Thyroid gland (tissue), 4 donors: ENCODE data around the gene PRELID2. TPM values are rescaled to one million over a fixed set of nuclear protein-coding genes. Genes with fewer than 3 reads are reported as not detected.

ENCODE experiments used
- DNase-seq, 2 donors: peaks; one replicate each; pipeline ENCODE4 v3.0.0-alpha.2; 2019
- H3K27ac ChIP-seq, 3 donors: fragments of 200-600 bp; sonication (generic); 1 replicate in 2 of 3; 2 replicates in 1 of 3; pipeline ENCODE4 v1.5.1; 2016 to 2019; ENCODE audit warnings: mild to moderate bottlenecking in 1 of 3, moderate library complexity in 1 of 3
- H3K27me3 ChIP-seq: fragments of 200-600 bp; sonication (generic); one replicate; pipeline ENCODE4 v1.5.1; 2019
- H3K36me3 ChIP-seq, 2 donors: fragments of 200-600 bp; sonication (generic); one replicate each; pipeline ENCODE4 v1.5.1; 2016 to 2019
- H3K4me1 ChIP-seq, 2 donors: fragments of 200-600 bp; sonication (generic); one replicate each; pipeline ENCODE4 v1.5.1; 2017 to 2019
- H3K4me3 ChIP-seq, 3 donors: fragments of 200-600 bp; sonication (generic); replicated peaks in 1 of 3; 1 replicate in 2 of 3; 2 replicates in 1 of 3; pipeline ENCODE4 v1.5.1; 2016; ENCODE audit warnings: mild to moderate bottlenecking in 1 of 3
- H3K9me3 ChIP-seq: fragments of 200-600 bp; sonication (generic); one replicate; pipeline ENCODE4 v1.5.1; 2017
- POLR2A ChIP-seq, 2 donors: fragments of 450-650 bp; IDR thresholded peaks; one replicate each; pipeline ENCODE4 v1.6.1; 2017; ENCODE audit warnings: antibody characterized with exemption in 2 of 2, mild to moderate bottlenecking in 2 of 2, moderate library complexity in 1 of 2
- WGBS, 2 donors: methylation state at CpG; one replicate each; pipeline ENCODE4 v1.1.5; 2017; 5-methylcytosine and 5-hydroxymethylcytosine counted together
- intact Hi-C: fragments of 100-400 bp; cut with DNase I; formaldehyde crosslinking; loops from one replicate; pipeline ENCODE4 v1.15.1; 2023
- total RNA-seq, 4 donors: library from RNA; depleted of rRNA; stranded (reverse); fragments of >200 nt; gene quantifications; one replicate each; pipeline ENCODE4 v1.2.3, GENCODE V29; 2016
- TF ChIP-seq, protein P1 (sequence below), 6 experiments: fragments of 200-600 bp in 3 of 6; fragments of 450-650 bp in 3 of 6; sonication (generic) in 3 of 6; IDR thresholded peaks; one replicate each; pipeline ENCODE4 v1.5.1; 2016 to 2019; ENCODE audit warnings: antibody characterized with exemption in 6 of 6, mild to moderate bottlenecking in 2 of 6, inconsistent platforms in 1 of 6, moderate library complexity in 1 of 6

The PRELID2 gene
- 10 to 100 TPM; 11.5 to 27.9 (median 21.4) TPM for total RNA-seq

- Histone ChIP-seq H3K9me3 (no peaks in the 10 kb centered on the region), H3K4me3 (peak within 1 kb of the TSS; percentile 10 to 74 (median 61)), H3K27ac (peak within 1 kb of the TSS; percentile 16 to 76 (median 57)), H3K36me3 (no peaks in the 10 kb centered on the region), H3K4me1 (peaks cover 8 to 16% of the 10 kb centered on the region in 2 donors), H3K27me3 (no peaks in the 10 kb centered on the region)
- peak; percentile 95 for DNase-seq
- WGBS, 2 donors: 2 to 8% methylated on average over 10 to 43 of the region's 71 CpGs
- intact Hi-C loops: no loop called here
- TF ChIP-seq POLR2A (IDR thresholded peaks at IDR 0.05): peak in 1 of 2 donors; percentile 80
- TF ChIP-seq, protein P1, sequence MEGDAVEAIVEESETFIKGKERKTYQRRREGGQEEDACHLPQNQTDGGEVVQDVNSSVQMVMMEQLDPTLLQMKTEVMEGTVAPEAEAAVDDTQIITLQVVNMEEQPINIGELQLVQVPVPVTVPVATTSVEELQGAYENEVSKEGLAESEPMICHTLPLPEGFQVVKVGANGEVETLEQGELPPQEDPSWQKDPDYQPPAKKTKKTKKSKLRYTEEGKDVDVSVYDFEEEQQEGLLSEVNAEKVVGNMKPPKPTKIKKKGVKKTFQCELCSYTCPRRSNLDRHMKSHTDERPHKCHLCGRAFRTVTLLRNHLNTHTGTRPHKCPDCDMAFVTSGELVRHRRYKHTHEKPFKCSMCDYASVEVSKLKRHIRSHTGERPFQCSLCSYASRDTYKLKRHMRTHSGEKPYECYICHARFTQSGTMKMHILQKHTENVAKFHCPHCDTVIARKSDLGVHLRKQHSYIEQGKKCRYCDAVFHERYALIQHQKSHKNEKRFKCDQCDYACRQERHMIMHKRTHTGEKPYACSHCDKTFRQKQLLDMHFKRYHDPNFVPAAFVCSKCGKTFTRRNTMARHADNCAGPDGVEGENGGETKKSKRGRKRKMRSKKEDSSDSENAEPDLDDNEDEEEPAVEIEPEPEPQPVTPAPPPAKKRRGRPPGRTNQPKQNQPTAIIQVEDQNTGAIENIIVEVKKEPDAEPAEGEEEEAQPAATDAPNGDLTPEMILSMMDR (IDR thresholded peaks at IDR 0.05): peak in 1 of 6 experiments; percentile 23
These were observed at the start of gene PRELID2 for GRCh38 chr5:145834917-145835847. Gene PRELID2, minus strand, starts transcription at chr5:145835342. Its CDS starts 91 bp downstream, at chr5:145835251.

- intact Hi-C loops: no loop called here
- TF ChIP-seq, protein P1 (IDR thresholded peaks at IDR 0.05): no peak
- no peak for TF ChIP-seq POLR2A (IDR thresholded peaks at IDR 0.05)
- H3K27ac ChIP-seq: no peak overlapping the region
- DNase-seq: no peak
- H3K4me3 ChIP-seq: no peak overlapping the region
- 92% methylated on average over 2 of the region's 2 CpGs for WGBS, 2 donors
- no peaks in the 10 kb centered on the region for H3K9me3 ChIP-seq
- no peaks in the 10 kb centered on the region for H3K27me3 ChIP-seq
- H3K36me3 ChIP-seq: no peaks in the 10 kb centered on the region
- H3K4me1 ChIP-seq: peaks cover 0 to 3% of the 10 kb centered on the region in 2 donors
These were observed 39.6 kb upstream of the PRELID2 start for GRCh38 chr5:145874765-145875164.

DNA sequence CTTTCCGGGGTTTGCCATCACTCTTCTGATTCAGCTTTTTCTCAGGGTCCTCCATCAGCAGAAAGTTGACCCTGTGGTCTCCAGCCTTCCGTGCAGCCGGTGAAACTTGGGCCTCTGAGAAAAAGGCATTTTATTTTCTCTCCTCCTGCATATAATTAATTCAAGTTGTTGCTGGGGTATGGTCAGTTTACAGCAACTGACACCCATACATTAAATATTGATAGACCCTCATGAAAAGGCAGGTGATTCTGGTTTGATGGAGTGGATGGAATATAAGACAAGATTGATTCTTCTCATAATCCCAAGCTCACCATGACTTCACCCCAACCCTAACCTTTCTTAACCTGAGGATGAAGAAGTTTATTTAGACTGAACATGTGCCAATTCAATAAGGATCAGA, 37.8 kb upstream of the PRELID2 start, which contains the start of gene GRXCR2:
Gene GRXCR2, minus strand, starts transcription at position 101 of the 400 bp plus-strand sequence. Its CDS starts 46 bp downstream, at position 55.
- intact Hi-C loops: no loop called here
- DNase-seq: no peak
- 56 to 66% methylated on average over 3 of the region's 3 CpGs for WGBS, 2 donors

DNA sequence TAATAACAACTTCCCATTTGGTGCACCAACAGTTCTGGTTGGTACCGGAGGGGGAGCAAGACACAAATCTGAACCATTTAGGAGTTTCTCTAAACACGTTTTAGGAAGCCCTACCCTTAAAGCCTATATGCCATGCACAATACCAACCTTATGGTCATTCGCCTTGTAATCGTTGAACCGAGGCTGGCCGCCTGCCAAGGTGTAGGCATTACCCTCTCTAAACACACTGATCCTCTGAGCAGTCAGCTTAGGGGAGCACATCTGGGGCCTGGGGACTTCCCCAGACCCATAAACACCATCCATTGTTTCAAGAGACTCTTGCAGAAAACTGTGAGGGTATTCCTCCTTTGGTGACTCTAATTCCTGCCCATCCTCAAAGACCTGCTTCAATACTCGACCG, 37.3 kb upstream of the PRELID2 start:
- no peak overlapping the region for H3K27ac ChIP-seq
- no peaks in the 10 kb centered on the region for H3K36me3 ChIP-seq
- 48 to 58% methylated on average over 8 of the region's 8 CpGs for WGBS, 2 donors
- H3K27me3 ChIP-seq: no peaks in the 10 kb centered on the region
- H3K4me3 ChIP-seq: no peak overlapping the region
- TF ChIP-seq POLR2A (IDR thresholded peaks at IDR 0.05): no peak
- TF ChIP-seq, protein P1 (IDR thresholded peaks at IDR 0.05): no peak
- H3K9me3 ChIP-seq: no peaks in the 10 kb centered on the region
- intact Hi-C loops: no loop called here
- peak; percentile 5 to 18 for DNase-seq
- peaks cover 0 to 3% of the 10 kb centered on the region in 2 donors for H3K4me1 ChIP-seq

More for the DNA sequence above, 37.8 kb upstream of the PRELID2 start, which contains the start of gene GRXCR2:
- TF ChIP-seq, protein P1 (IDR thresholded peaks at IDR 0.05): no peak
- no peak for TF ChIP-seq POLR2A (IDR thresholded peaks at IDR 0.05)
- Histone ChIP-seq H3K4me1 (peaks cover 0 to 3% of the 10 kb centered on the region in 2 donors), H3K27ac (no peak within 1 kb of the TSS), H3K9me3 (no peaks in the 10 kb centered on the region), H3K4me3 (no peak within 1 kb of the TSS), H3K36me3 (no peaks in the 10 kb centered on the region), H3K27me3 (no peaks in the 10 kb centered on the region)

GRCh38 chr5:145869753-145870152, 34.6 kb upstream of the PRELID2 start:
- TF ChIP-seq POLR2A (IDR thresholded peaks at IDR 0.05): no peak
- TF ChIP-seq, protein P1 (IDR thresholded peaks at IDR 0.05): no peak
- Histone ChIP-seq H3K36me3 (no peaks in the 10 kb centered on the region), H3K27ac (no peak overlapping the region), H3K4me1 (no peaks in the 10 kb centered on the region), H3K27me3 (no peaks in the 10 kb centered on the region), H3K9me3 (no peaks in the 10 kb centered on the region), H3K4me3 (no peak overlapping the region)
- DNase-seq: no peak
- intact Hi-C loops: no loop called here
- 75 to 90% methylated on average over 4 of the region's 4 CpGs for WGBS, 2 donors
